T-helper 9 cell (primary cell): Measurements from ENCODE around the gene MYOM1.

Experiments
- DNase-seq: peaks from one replicate; pipeline ENCODE4 v3.0.0-alpha.2; 2020

The MYOM1 gene

DNA sequence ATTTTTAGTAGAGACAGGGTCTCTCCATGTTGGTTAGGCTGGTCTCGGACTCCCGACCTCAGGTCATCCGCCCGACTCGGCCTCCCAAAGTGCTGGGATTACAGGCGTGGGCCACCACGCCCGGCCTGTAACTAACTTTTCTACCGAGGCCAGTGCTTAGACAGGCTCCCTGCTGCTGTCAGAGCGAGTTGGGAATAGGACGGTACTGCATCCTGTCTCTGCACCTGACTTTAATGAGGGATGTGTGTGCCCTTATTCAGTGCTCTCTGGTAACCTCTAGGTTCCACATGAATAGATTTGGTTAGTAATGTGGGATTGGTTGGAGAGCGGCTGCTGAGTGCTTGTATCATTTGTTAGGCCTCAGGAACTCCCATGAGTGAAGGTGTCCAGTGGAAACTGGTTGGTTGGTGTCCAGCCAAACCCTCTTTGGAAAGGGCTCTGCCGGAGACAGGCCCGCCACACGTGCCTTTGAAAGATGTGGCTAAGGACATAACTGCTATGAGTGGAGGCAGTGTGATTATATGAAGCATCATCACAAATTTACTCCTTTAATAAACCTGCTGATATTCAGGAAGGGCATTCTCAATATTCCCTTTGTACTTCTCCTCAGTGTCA is 36.6 kb downstream of the MYOM1 start:
- DNase-seq, result no peak

DNA sequence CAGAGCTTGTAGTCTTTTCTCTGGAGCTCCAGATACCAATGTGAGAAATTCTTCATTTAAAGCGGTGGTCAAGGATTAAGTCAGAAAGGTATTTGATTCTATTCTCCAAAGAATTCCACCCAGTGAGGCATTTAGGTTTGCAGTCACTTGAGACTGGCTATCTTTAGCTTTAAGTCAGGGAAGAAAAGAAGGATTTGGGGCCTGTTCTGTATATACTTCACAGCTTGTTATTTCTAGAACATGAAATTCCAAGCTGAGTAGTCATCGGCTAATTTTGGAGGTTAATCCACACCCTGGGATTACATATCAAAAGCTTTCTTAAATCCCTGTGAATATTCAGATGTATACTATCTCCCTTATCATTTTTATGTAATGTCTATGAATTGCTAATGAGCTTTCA is 39.4 kb downstream of the MYOM1 start:
- no peak for DNase-seq

DNA sequence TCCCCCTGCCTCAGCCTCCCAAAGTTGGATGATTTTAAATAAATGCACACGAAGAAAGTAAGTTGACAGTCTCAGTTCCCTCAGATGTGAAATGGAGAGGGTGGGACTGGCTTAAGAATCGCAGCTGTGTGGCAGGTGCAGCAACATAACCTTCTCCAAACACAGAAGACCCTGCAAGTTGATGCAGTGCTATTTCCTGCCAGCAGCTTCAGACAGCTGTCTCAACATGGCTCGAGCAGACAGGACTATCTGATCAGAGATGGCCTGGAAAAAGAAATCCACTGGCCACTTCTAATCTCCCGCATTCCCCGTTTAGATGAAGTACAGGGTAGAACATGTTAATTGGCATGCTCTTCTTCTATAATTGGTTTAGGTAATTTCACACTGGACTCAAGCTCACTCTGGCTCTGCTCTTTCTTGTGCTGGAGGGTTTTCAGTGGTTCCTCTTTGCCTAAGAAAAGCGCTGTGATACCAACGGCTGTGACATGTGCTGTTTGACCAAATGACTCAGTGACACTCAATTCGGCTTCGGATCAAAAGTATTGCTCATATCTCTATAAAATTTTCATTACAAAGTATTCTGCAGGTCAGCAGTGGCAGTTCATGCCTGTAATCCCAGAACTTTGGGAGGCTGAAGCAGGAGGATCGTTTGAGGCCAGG is 40.2 kb downstream of the MYOM1 start:
- no peak for DNase-seq

DNA sequence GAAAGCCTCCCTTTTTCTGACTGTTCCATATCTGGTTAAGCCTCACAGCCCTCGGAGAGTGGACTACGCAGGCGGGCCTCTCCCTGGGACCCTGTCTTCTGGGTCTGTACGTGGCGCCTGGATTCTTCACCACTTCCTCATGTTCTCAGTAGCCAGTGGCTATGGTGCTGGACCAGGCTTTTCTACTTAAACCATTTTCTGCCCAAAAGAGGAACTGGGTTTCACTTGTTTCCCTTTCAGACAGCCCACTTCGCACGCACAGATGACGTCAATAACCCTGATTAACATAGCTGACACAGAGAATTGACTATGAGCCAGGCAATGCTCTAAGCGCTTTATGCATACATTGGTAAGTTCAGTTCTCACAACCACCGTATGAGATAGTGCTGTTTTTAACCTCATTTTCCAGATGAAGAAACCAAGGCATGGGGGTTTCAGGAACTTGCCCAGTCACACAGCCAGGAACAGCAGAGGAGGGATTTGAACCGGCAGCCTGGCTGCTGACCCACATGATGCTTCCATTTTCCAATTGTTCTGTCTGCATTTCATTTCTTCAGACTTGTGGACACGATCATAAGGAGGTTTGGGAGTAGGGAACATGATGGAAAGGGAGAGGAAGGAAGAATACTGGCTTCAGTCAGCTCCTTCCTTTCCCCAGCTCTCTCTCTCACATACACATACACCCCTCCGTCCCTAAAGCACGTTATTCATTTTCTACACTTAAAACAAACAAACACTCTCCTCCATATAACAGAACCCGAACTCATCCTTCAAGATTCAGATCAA is 41.7 kb downstream of the MYOM1 start:
- no peak for DNase-seq

DNA sequence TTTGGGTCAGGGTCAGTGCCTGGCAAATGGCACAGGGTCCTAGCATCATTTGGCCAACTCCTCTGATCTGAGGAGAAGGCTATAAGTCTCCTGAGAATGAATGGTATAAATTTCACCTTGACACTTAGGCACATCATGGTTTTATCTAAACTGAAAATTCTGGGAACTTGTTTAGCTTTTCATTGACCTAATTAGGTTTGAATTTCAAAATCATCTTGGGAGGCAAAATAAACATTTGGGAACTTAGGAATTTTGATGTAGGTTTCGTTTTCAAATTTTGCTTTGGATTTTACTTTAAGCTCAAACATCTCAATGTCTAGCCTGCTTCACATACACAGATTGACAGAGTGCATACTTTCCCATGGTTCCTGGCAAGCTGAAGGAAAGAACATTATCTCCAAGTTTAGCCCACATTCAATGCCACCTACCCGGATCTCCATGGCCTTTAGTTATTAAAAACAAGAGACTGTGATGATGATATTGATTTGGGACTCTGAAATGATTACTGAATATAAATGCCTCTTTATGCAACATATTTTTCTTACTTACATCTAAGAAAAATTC is 44.5 kb downstream of the MYOM1 start:
- DNase-seq, result no peak

DNA sequence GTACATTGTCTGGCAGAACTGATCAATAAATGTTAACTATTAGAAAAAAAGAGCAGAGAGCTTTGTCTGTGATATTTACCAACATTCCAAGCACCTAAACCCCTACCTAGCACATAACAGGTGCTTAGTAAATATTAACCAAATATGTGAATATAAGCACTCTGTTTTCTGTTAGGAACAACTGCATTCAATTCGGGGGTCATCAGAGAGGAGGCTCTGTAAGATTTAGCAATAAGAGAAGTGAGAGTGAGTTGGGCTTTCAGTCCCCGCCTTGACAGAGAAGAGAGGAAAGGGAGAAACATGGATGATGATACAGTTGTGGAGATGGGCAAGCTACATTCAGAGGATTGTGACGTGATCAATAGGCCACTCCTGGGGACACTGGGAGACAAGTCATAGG is 47.7 kb downstream of the MYOM1 start:
- no peak for DNase-seq

DNA sequence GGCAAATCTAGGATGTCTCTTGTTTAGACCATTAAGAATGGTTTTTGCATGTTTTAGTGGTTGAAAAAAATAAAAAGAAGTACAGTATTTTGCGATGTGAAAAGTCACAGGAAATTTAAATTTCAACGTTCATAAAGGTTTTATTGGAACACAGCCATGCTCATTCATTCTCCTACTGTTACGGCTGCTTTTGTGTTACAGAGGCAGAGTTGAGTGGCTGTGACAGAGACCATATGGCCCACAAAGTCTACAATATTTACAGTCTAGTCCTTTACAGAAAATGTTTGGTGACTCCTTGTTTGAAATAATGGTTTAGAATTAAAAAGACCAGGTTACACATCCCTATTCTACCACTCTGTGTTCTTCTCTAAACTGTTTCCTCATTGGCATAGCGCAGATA is 48.1 kb downstream of the MYOM1 start:
- no peak for DNase-seq

DNA sequence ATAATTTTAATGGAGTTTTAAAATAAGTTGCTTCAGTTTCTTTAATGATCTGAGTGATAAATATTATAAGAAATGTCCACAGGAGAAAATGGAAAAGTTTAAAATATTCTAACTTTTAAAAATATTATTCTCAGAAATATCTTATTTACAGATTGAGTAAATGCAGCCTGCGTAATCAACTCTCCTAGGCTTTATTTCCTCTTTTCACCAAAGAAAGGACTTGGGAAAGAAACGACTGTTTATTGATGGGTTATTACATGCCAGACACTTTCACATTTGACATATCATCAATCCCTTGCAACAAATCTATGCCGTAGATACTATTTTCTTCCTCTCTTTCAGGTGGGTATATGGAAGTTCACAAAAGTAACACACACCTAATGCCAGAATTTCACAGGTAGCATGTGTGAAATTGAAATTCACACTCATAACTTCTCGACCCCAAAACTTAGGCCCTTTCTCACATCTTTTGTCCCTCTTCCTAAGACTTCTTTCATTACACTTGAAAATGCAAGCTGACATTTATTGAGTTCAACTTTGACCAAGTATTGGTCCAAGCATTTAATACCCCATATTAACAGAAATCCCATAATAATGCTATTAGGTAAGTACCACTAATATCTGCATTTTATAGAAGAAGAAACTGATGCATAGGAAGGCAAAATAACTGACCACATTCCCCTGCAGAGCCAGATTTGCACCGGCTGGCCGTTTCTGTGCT is 49.2 kb downstream of the MYOM1 start:
- no peak for DNase-seq

DNA sequence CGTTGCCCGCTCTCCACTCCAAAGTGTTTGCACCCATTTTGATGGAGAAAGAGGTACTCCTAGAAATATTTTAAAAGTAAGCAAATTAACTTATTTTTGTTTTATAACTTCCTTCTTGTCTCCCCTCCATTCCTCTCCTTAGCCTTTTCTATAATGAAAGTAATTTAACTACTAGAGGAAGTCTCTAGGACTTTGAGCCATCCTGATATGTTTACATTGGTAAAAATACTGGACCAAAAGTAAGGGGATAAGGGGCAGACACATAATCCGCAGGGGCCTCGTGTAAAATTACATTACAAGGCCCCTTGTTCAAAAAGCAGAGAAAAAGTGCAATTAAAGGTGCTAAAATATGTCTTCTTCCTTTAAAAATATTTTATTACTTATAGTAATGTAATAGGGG is 55.4 kb downstream of the MYOM1 start:
- no peak for DNase-seq

DNA sequence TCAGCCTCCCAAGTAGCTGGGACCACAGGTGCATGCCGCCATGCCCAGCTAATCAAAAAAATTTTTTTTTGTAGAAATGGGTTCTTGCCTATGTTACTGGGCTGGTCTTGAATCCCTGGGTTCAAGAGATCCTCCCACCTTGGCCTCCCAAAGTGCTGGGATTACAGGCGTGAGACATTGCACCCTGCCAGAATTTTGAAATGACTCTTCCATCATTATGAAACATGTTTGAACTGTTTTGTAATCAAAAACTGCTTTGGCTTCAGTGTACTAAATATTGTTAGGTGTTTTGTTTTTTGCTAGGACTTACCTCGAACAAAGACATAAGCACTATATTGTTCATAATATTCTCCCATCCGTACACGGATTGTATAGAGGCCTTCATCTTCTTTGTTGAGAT is 55.8 kb downstream of the MYOM1 start:
- DNase-seq, result no peak

DNA sequence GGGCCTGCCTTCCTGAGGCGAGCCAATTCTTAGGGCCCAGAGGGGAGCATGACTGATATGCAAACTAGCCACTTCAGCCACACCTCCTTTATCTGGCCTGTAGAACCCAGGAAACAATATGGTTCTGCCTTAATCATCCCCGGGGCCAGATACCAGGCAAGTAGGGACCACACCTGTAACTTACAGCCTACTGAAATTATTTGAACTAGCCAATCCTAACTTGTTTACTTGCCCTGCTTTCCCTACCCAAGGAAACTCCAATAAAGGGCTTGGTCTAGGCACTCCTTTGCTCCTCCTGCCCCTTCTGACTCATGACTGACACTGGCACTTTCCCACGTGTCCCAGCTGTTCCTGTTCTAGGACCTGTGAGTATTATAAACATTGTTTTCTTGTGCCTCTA is 57.6 kb downstream of the MYOM1 start:
- DNase-seq, result no peak

DNA sequence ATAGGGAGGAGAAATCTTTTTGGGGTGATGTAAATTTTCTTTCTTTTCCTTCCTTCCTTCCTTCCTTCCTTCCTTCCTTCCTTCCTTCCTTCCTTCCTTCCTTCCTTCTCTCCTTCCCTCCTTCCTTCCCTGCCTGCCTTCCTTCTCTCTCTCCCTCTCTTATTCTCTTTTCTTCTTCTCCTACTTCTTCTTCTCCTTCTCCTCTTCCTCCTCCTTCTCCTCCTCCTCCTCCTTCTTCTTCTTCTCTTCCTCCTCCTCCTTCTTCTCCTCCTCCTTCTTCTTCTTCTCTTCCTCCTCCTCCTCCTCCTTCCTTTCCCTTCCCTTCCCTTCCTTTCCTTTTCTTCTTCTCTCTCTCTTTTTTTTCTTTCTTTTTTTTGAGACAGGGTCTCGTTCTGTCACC is 59.9 kb downstream of the MYOM1 start:
- no peak for DNase-seq

DNA sequence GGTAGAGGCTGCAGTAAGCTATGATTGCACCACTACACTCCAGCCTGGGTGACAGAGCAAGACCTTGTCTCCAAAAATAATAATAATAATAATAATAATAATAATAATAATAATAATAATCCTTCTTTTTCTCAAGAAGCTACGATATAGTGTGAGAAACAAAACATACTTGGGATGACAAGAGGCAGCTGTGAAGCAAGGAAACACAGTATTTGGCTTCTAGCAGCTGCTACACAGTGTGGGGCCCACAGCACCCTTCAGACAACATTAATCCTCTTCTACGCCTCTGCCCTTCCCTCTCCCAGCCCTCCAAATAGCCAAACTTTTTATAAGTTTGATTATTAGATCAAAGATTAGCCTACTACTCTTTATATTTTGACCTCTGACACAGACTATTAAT is 62.2 kb downstream of the MYOM1 start:
- DNase-seq, result no peak

DNA sequence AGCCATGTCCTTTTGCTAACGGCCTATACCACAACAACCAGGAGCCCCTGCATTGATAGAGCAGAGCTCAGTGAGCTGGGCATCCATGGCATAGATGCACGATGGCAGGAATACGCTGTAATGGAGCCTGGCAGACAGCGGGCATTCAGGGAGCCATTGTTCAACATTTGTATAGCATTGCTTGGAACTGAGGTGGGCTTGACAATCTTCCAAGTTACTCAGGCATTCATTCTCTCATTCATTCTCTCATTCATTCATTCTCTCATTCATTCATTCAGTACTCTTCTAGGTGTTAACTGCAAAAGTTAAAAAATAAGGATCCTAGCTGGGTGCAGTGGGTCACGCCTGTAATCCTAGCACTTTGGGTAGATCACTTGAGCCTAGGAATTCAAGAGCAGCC is 62.7 kb downstream of the MYOM1 start:
- no peak for DNase-seq

DNA sequence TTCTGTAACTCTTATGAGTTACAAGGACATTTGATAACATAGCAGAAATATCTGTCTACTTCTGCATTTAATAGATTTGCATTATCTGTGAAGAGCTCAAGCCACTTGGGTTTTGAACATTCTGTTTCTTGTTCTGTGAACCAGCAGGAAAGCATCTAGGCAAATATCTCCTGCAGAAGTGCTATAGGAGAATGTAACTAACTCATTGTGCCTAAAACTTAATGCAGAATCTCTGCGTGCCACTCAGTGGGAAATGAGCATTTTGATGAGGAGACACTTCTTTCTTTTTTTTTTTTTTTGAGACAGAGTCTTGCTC is 63.5 kb downstream of the MYOM1 start:
- no peak for DNase-seq

DNA sequence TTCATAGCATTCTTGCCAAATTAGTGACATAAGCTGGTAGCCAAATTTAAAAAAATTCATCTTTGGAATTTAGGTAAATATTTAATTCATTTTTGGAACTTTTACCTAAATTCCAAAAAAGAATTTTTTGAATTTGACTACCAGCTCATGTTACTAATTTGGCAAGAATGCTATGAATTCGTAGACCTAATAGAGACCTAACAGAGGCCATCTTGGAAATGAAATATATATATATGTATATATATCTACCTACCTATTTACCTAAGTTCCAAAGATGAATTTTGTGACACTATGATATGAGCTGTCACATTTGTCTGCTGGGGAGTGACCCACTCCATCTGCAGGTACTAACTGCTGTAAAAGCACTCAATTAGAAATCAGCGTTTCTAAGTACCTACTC is 65.6 kb downstream of the MYOM1 start:
- no peak for DNase-seq

DNA sequence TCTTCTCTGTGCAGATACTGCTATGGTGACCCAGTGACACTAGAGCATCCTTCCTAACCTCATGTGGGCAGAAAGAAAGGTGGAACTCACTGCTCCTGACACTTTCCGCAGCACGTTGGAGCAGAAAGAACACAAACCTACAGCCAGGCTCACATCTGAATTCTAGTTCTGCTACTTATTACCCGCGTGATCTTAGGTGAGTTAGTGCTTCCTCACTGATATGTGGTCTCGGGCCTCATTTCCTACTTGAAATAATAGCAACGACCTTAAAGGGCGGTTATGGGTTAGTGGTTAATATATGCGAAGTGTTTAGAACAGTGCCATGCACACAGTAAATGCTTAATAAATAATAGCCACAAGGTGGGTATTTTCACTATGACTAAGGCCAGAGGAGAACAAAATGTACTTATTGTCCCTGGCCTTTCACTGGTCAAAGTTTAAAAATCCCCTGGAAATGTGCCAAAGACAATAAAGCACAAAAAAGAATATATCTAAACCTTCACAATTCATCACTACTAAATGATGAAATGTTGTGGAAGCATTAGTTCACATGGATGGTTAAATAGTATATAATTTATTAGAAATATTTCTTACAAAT is 66.6 kb downstream of the MYOM1 start:
- DNase-seq, result no peak

DNA sequence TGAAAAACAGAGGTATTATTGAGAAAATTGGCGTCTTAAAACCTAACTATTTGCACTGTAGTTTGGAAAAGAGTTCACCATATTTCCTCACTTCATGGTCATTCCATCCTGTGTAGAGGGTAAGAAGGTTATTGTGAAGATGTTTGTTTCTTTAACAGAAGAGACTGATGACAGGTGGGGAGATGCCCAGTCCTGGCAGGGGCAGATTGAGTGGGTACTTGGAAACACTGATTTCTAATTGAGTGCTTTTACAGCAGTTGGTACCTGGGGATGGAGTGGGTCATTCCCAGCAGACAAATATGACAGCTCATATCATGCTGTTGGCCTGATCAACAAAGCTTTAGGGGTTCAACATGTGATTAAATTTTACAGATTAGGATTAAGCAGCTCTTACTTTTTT is 67.5 kb downstream of the MYOM1 start:
- no peak for DNase-seq

DNA sequence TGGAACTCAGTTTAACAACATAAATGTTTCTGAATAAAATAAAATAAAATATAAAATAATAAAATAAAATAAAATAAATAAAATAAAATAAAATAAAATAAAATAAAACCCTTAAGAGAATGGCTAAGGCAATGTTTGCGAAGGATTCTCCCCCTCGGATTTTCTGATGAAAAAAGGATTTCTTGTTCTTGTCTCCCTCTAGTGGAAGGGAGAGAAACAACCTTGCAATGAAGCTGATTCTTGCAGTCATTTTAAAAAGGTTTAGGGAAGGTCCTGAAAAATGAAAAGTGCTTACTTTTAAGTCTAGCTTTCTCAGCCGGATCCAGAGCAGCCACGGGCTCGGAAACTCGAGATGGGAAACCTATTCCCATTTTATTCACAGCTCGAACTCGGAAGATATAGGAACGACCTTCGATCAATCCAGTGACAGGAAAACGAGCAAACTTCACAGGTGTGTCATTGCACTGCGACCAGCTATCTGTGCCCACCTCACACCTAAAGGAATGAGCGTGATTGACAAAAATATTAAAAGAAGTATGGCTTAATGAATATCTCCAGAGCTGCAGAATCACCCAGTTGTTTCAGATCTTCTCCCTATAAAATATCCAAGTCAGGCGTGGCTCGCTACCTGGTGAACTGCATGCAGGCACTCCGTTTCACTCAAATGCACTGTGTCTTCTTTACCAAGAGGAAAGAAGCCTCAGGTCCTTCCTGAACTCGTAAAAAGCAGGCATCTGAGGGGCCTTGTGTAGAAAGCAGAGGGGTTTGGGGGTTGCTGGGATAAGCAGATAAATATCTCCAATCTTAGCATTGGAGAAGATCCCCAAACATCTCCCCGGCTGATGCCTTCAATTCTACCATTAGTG is 68.1 kb downstream of the MYOM1 start:
- no peak for DNase-seq

DNA sequence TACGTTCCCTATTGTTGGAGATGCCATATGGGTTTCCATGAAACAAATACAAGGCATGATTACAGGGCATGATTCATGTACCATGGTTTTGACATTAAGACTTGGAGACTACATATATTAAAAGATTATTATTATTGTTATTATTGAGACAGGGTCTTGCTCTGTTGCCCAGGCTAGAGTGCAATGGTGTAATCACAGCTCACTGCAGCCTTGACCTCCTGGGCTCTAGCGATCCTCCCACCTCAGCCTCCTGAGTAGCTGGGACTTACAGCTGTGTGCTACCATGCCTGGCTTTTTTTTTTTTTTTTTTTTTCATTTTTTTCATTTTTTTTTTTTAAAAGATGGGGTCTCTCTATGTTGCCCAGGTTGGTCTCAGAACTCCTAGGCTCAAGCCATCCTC is 69.1 kb downstream of the MYOM1 start:
- DNase-seq, result no peak

DNA sequence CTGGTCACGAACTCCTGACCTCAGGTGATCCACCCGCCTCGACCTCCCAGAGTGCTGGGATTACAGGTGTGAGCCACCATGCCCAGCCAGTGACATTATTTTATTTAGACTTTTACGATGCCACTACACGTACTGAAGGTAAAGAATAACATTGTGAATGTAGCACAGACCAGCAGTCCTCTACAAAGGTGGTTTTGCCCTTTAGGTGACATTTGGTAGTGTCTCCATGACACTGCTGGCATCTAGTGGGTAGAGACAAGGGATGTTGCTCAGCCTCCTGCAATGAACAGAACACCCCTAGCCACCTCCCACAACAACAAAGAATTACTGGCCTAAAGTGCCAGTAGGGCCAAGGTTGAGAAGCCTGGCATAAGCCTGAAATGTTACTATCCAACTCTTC is 69.5 kb downstream of the MYOM1 start:
- DNase-seq, result no peak

DNA sequence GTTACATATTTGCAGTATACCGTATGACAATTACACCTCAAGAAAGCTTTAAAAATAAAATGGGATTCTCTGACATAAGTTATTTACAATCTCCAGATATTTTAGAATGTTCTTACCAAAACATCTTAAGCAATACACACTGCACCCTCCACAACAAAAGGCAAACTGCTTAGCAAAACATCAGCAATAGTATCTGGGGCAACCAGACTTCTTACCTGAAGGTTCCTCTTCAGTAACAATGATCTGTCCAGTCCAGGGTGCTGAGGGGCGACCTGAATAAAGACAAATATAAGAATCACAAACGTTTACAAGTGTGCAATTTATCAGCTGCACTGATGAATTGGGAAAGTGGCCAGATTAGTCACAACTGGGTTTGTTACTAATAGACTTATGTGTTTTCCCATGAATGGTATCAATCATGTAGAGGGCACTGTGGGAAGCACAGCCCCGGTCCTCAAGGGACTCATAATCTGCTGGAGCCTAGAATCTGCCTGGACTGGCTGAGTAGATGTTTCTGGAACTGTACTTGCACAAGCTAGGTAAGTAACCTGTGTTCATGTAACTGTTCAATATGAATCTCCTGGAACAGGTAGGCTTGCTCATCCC is 70.7 kb downstream of the MYOM1 start:
- no peak for DNase-seq
